K562 (cell line): ENCODE measurements around the gene AHSG.

ENCODE experiments used
- CTCF ChIP-seq, 3 experiments: IDR thresholded peaks in 2 of 3; conservative IDR thresholded peaks in 1 of 3; 2 replicates each; pipeline ENCODE4 v1.5.1; 2011 to 2012; ENCODE audit warnings: low read length in 3 of 3, mild to moderate bottlenecking in 3 of 3, control low read depth in 2 of 3, improper control_type of control experiment in 1 of 3, inconsistent platforms in 1 of 3, low read depth in 1 of 3, mixed read lengths in 1 of 3, moderate library complexity in 1 of 3; ENCODE audit not compliant: insufficient read depth in 2 of 3
- PHF8 ChIP-seq: fragments of 200-600 bp; sonication (generic); IDR thresholded peaks from 2 replicates; pipeline ENCODE4 v1.6.1; 2012; ENCODE audit warnings: mixed run types, mild to moderate bottlenecking, inconsistent platforms, low read length, moderate library complexity, borderline replicate concordance
- ZNF445 ChIP-seq: fragments of 250-450 bp; sonication (Bioruptor Pico); IDR thresholded peaks from 2 replicates; pipeline ENCODE4 v1.4.0; 2020; ENCODE audit warnings: low read depth, mild to moderate bottlenecking, moderate library complexity

DNA sequence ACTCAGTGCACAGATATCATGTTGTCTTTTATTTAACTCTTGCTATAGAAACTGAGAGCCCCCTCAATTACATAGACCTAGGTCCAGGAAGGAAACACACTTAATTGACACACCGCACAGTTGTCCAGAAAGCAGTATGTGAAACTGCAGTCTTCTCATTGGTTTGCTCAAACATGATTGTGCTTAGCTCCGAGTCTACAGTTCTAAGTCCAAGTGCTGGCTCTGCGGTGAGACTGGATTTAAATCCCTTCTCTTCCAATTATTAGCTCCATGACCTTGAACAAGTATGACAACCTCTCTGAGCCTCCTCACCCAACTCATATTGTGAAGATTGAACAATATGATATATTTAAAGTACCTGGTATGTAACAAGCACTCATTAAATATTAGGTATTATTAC, 19.0 kb upstream of the AHSG start:
- TF ChIP-seq ZNF445 (CRISPR knock-in tag) = no peak
- TF ChIP-seq CTCF (IDR thresholded peaks at IDR 0.05 in 2 of 3, conservative IDR thresholded peaks at IDR 0.05 in 1 of 3; ENCODE audit: insufficient read depth in 2 of 3, low read depth in 1 of 3, low read length in 3 of 3) = no peak
- TF ChIP-seq PHF8 = no peak
